Stimulated activated CD8-positive, alpha-beta memory T cell treated with anti-CD3 and anti-CD28 coated beads, Interleukin-15, amount 100 ng/mL, for 1 hour (primary cell): ENCODE measurements around the gene SLC22A4.

Experiments
- DNase-seq: peaks from one replicate; pipeline ENCODE4 v3.0.0-alpha.2; 2020; ENCODE audit warnings: low read depth

Gene SLC22A4

GRCh38 chr5:132342291-132343180 lies 48.3 kb downstream of the SLC22A4 start:
- DNase-seq = no peak

GRCh38 chr5:132344775-132345514 lies 50.8 kb downstream of the SLC22A4 start:
- DNase-seq = no peak

- DNase-seq = no peak
Observed at GRCh38 chr5:132353486-132353995, 59.3 kb downstream of the SLC22A4 start.

GRCh38 chr5:132354381-132355139 lies 60.4 kb downstream of the SLC22A4 start:
- no peak for DNase-seq

- no peak for DNase-seq
Observed at GRCh38 chr5:132355140-132355765, 61.1 kb downstream of the SLC22A4 start.

GRCh38 chr5:132358775-132359174 lies 64.6 kb downstream of the SLC22A4 start:
- no peak for DNase-seq

- DNase-seq = no peak
Observed at GRCh38 chr5:132362086-132362485, 67.9 kb downstream of the SLC22A4 start.

DNA sequence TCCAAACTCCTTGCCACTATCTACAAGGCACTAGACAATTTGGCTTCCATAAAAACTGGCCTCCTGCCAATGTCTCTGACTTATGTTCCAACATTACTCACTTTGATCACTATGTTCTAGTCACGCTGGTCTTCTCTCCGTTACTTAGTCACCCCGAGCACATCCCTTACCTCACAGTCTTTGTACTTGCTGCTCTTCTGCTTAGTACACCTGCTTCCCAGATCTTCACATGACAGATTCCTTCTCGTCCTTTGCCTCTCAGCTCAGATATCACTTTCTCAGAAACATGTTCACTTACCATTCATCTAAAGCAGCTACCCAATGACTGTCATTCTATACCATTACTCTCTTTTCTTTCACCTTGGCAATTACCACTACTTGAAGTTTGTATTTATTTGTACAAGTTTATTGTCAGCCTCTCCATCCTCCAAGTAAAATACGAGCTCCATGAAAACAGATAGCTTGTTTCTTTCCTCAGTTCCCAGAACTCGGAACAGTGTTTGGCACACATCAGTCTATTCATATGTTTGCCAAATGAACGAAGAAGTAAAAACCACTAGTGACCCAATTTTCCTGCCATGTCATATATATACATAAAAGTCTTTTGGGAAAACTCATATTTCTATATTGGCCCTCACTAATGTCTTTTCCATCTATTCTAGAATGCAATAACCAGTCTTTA lies 69.4 kb downstream of the SLC22A4 start:
- no peak for DNase-seq

GRCh38 chr5:132364319-132364718 lies 70.1 kb downstream of the SLC22A4 start:
- DNase-seq = no peak

- no peak for DNase-seq
Observed at GRCh38 chr5:132365213-132365612, 71.0 kb downstream of the SLC22A4 start.

GRCh38 chr5:132368186-132368585 lies 74.0 kb downstream of the SLC22A4 start:
- no peak for DNase-seq

- no peak for DNase-seq
Observed at GRCh38 chr5:132369007-132369473, 74.8 kb downstream of the SLC22A4 start.

DNA sequence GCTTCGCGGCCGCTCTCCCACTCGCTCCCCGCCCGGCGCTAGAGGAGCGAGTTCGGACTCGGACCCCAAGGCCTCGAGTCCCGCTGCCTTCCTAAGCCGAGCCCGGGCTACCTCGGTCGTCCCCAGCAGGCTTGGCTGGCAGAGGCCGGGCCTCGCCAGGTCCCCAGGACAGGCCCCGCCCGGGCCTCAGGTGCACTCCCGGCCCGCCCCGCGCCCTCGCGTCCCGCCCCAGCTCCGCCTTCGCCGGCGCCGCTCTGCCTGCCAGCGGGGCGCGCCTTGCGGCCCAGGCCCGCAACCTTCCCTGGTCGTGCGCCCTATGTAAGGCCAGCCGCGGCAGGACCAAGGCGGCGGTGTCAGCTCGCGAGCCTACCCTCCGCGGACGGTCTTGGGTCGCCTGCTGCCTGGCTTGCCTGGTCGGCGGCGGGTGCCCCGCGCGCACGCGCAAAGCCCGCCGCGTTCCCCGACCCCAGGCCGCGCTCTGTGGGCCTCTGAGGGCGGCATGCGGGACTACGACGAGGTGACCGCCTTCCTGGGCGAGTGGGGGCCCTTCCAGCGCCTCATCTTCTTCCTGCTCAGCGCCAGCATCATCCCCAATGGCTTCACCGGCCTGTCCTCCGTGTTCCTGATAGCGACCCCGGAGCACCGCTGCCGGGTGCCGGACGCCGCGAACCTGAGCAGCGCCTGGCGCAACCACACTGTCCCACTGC lies 75.4 kb downstream of the SLC22A4 start, which contains the start of gene SLC22A5:
SLC22A5 (plus strand) TSS at position 237 of the 707 bp plus-strand sequence; CDS start at position 500, 263 bp downstream.
- peak; percentile 34 for DNase-seq

DNA sequence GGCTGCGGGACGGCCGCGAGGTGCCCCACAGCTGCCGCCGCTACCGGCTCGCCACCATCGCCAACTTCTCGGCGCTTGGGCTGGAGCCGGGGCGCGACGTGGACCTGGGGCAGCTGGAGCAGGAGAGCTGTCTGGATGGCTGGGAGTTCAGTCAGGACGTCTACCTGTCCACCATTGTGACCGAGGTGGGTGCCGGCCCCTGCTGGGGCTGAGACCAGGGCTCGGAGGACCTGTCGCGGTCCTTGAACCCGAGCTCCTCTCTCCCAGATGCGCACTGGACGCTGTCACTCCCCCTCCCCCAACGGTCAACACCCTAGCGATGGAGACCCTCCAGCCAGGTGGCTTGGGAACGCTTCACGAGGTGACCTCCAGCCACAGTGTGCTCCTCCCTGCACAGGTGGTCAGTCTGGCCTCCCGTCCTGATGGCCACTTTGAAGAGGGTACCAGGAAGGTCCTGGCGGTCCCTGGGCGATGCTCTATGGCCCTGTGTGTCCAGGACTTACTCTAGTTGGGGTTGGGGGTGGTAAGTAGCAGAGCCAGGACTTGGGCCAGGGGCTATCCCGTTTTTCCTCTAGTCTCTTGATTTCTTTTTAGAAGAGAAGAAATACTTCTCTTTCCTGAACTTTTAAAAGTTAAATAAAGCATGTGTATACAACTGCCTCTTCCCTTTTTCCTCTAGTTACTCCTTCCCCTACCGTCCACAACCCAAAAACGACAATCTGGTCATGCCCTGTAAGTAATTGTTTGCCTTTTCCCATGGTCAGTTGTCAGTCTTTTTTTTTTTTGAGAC lies 76.2 kb downstream of the SLC22A4 start:
- DNase-seq = no peak

- DNase-seq = no peak
Observed at GRCh38 chr5:132370971-132371602, 76.9 kb downstream of the SLC22A4 start.

DNA sequence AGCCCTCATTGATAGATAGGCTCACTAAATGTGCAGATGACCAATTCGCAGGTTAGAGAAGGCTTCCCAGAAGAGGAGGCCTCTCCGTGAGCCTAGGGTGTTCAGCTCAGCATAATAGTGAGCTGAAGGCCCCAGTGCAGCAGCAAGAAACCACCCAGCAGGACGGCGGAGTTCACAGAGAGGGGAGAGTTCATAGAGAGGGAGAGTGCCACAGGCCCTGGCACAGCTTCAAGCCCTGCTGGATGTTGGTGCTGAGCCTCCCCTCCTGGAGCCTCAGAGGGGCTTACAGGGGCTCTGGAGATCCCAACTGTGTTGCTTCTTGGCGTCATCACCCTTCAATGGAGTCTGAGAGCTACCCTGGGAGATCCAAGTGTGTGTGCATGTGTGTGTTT lies 77.4 kb downstream of the SLC22A4 start:
- no peak for DNase-seq

- no peak for DNase-seq
Observed at GRCh38 chr5:132372127-132372526, 77.9 kb downstream of the SLC22A4 start.

GRCh38 chr5:132372542-132372941 lies 78.3 kb downstream of the SLC22A4 start:
- no peak for DNase-seq

- no peak for DNase-seq
Observed at GRCh38 chr5:132375957-132376356, 81.8 kb downstream of the SLC22A4 start.
